GM19351 (cell line): Measurements from ENCODE around the gene MRC2.

Experiments used
- ATAC-seq: cut with Tn5 transposase; IDR thresholded peaks from one replicate; pipeline ENCODE4 v1.9.1; 2021; ENCODE audit warnings: mild to moderate bottlenecking, moderate library complexity; ENCODE audit not compliant: unreplicated experiment

Gene MRC2

GRCh38 chr17:62658136-62658920, 30.9 kb downstream of the MRC2 start:
- no peak for ATAC-seq

- no peak for ATAC-seq
These were observed 33.2 kb downstream of the MRC2 start for GRCh38 chr17:62660629-62661118.

- ATAC-seq = no peak
These were observed 33.9 kb downstream of the MRC2 start for GRCh38 chr17:62661337-62661736.

- no peak for ATAC-seq
These were observed 35.4 kb downstream of the MRC2 start for GRCh38 chr17:62662855-62663254.

DNA sequence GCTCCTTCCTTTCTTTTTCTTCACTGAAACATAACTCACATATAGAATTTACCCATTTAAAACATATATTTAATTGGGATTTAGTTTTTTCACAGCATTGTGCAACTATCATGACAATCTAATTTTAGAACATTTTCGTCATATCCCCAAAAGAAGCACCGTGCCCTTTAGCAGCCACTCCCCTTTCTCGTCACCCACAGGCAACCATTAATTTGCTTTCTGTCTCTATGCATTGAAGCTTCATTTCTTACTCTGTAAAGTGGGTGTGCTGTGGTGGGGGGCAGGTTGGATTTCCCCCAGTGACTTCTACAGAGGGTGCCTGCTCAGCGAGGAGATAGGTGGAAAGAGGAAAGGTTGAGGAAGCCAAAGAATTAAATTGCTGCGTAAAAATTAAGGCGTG, 35.8 kb downstream of the MRC2 start:
- no peak for ATAC-seq

- no peak for ATAC-seq
These were observed 37.1 kb downstream of the MRC2 start for GRCh38 chr17:62664336-62665120.

DNA sequence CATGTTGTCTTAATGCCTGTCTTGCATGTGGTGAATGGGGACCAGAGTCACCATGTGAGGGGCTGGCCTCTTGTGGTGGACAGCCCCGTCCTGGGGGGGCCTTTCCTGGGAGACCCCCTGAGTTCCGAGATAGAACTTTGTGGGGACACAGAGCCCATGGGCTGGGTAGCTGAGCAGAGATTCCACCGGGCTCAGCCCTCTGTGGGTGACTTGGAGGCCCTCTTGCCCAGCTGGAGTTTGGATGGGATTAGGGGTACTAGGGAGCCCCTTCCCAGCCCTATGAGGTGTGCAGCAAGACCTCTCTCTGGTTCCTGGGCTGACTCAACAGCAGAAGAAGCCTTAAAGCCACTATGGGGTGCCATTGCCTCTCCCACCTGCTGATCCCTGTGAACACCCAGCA, 38.1 kb downstream of the MRC2 start:
- ATAC-seq = no peak

GRCh38 chr17:62666061-62666800, 38.8 kb downstream of the MRC2 start:
- ATAC-seq = no peak

- ATAC-seq = no peak
These were observed 39.5 kb downstream of the MRC2 start for GRCh38 chr17:62666801-62667591.

DNA sequence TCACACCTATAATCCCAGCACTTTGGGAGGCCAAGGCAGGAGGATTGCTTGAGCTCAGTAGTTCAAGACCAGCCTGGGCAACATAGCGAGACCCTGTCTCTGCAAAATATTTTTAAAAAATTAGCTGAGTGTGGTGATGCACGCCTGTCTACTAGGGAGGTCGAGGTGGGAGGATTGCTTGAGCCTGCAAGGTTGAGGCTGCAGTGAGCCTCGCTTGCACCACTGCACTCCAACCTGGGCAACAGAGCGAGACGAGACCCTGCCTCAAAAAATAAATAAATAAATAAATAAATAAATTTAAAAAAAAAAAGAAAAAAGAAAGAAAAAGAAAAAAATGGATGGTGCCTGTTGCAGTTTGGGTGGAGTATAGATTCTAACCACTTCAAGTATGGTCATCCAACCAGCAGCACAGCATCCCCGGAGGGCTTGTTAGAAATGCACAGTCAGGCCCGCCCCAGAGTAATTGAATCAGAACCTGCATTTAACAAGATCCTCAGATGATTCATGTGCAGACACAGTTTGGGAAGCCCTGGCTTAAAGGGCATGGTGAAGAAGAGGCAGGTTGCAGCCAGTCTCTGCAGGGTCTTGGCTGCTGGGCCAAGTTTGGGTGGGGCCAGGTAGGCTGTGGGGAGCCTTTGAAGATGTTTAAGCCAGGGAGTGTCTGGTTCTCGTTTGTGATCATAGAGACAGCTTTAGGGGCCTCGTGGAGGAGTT, 40.8 kb downstream of the MRC2 start:
- no peak for ATAC-seq

DNA sequence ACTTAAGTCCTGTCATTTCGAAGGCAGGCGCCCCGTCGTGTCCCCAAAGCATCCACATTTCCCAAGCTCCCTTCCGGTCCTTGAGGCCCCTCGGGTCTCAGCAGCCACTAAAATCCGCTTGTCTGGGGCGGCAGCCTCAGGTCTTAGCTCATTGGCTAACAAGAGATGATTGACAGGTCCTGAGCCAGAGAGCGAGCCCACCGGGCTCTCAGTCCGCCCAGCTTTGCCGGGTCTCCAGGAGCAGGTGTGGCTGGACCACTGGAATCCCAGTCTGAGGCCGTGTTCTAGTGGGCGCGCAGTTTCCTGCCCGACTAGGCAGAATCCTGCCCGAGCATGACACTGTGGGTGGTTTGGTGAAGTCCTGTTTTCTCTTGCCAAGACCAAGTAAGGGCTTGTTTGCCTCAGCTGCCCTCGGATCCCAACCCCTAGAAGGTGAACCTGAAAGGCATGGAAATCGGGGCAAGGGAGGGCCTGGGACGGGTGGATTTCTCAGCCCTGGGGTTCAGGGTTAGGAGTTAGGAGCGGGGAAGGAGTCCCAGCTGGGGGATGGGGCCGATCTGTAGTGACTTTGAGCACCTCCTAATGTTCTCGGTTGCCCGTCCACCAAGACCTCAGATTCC, 42.8 kb downstream of the MRC2 start:
- no peak for ATAC-seq

- ATAC-seq = no peak
These were observed 44.1 kb downstream of the MRC2 start for GRCh38 chr17:62671553-62671952.

GRCh38 chr17:62672957-62673356, 45.5 kb downstream of the MRC2 start:
- no peak for ATAC-seq

GRCh38 chr17:62673614-62674362, 46.3 kb downstream of the MRC2 start:
- ATAC-seq = no peak

DNA sequence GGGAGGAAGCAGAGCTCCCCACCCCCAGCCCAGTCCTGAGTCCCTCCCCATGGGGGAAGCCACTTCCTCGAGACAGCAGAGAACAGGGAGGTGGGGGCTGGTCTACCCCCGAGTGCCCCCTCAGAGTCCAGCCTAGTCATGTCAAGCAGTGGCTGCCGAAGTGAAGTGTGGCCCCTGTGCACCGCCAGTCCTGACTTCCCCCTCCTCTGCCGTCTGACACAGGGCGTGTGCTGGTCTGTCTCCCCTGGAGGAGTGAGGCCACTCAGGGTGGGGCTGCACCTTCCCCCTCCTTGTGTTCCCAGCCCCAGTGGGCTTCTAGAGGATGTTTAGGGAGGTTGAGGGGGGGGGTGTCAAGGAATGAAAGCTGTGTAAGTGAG, 46.9 kb downstream of the MRC2 start:
- no peak for ATAC-seq

DNA sequence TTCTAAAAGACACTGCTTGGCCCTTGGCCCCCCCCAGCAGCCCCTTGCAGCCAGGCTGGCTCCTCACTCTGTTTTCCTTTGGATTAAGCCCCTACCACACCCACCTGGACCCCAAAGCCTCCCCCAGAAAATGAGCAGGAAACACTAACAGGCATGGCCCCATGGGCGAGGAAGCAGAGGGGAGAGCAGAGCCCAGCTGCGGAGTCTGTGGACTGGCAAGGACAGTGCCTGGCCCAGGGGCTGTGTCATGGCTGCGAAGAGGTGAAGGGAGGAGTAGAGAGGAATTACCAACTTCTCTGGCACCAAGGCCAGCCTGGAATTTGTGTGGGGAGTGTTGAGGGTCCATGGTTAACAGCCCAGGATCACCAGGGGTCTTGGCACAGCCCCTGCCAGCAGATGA, 47.4 kb downstream of the MRC2 start:
- no peak for ATAC-seq

DNA sequence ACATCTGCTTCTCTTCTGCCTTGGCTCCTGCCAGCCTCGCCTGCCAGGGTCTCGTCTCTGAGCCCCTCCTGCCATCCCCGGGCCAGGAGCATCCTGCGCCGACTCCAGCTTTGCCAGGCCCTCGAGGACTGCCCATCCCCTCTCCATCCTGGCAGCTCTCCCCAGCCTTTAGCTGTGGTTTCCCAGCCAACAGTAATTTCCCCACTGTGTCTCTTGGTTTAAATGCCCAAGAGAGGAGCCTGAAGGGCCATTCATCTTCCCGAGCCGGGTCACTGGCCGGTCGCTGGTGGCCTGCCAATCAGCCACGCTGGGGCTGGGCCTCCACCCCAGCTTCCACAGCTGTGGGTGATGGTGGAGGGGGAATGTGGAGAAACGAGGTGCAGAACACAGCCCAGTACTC, 47.8 kb downstream of the MRC2 start:
- no peak for ATAC-seq

DNA sequence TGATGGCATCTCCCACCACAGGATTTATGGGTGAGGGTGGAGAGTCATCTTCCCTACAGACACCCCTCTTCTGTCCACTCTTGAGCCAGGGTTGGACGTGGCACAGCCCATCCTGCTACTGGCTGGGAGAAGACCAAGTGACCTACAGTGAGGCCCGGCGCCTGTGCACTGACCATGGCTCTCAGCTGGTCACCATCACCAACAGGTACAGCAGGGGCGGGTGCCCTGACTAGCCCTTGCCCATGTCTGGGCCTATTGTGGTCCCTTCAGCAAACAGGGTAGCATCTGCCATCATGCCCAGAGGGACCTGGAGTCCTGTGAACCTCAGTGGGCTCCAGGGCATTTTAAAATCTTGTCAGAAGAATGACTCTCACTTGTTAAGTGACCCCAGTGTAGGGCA, 48.2 kb downstream of the MRC2 start:
- ATAC-seq = no peak
